GM23338 (cell line): Measurements from ENCODE around the gene TENT4A. TPM values are rescaled to one million over a fixed set of nuclear protein-coding genes. Genes with fewer than 3 reads are reported as not detected.

ENCODE experiments used
- ATAC-seq: fragments of 200-7000 bp; cut with Tn5 transposase; 3 replicates; pipeline ENCODE4 v1.9.1; 2020
- DNase-seq: peaks from one replicate; pipeline ENCODE4 v3.0.0-alpha.2; 2015; ENCODE audit warnings: low spot score
- H2AFZ ChIP-seq: fragments of 200-600 bp; sonication (generic); 2 replicates; pipeline ENCODE4 v1.8.0; 2016; ENCODE audit warnings: antibody characterized with exemption, mild to moderate bottlenecking, moderate library complexity
- H3F3A ChIP-seq: fragments of 200-600 bp; sonication (generic); replicated peaks from 2 replicates; pipeline ENCODE4 v1.8.0; 2017; ENCODE audit warnings: antibody characterized with exemption, mixed run types, low read depth
- H3K27ac ChIP-seq: fragments of 200-600 bp; sonication (generic); 2 replicates; pipeline ENCODE4 v1.6.1; 2016; ENCODE audit warnings: low read depth
- H3K27me3 ChIP-seq: fragments of 200-600 bp; sonication (generic); 2 replicates; pipeline ENCODE4 v1.8.0; 2016; ENCODE audit warnings: mild to moderate bottlenecking, mixed run types, moderate library complexity; ENCODE audit not compliant: insufficient read depth
- H3K36me3 ChIP-seq: fragments of 200-600 bp; sonication (generic); 2 replicates; pipeline ENCODE4 v1.8.0; 2016; ENCODE audit warnings: mild to moderate bottlenecking; ENCODE audit not compliant: insufficient read depth
- H3K4me1 ChIP-seq: fragments of 200-600 bp; sonication (generic); 2 replicates; pipeline ENCODE4 v1.8.0; 2016; ENCODE audit warnings: mild to moderate bottlenecking, moderate library complexity; ENCODE audit not compliant: insufficient read depth
- H3K4me2 ChIP-seq: fragments of 200-600 bp; sonication (generic); 2 replicates; pipeline ENCODE4 v1.7.1; 2017; ENCODE audit warnings: mixed run types
- H3K4me3 ChIP-seq: fragments of 200-600 bp; sonication (generic); 2 replicates; pipeline ENCODE4 v1.6.1; 2016; ENCODE audit warnings: mixed run types
- H3K79me2 ChIP-seq: fragments of 200-600 bp; sonication (generic); replicated peaks from 2 replicates; pipeline ENCODE4 v1.8.0; 2017; ENCODE audit warnings: mild to moderate bottlenecking; ENCODE audit not compliant: insufficient read depth
- H3K9me2 ChIP-seq: fragments of 200-600 bp; sonication (generic); 2 replicates; pipeline ENCODE4 v1.8.0; 2017; ENCODE audit not compliant: insufficient read depth
- H4K20me1 ChIP-seq: fragments of 200-600 bp; sonication (generic); replicated peaks from 2 replicates; pipeline ENCODE4 v1.8.0; 2017; ENCODE audit warnings: mild to moderate bottlenecking; ENCODE audit not compliant: insufficient read depth
- H3K27ac Mint-ChIP-seq: 2 replicates; pipeline ENCODE4 v1.8.0; 2020; ENCODE audit warnings: inconsistent platforms, mild to moderate bottlenecking, moderate library complexity, mixed read lengths
- H3K27me3 Mint-ChIP-seq: 3 replicates; pipeline ENCODE4 v1.8.0; 2022; ENCODE audit warnings: low read depth, mild to moderate bottlenecking, moderate library complexity, mixed read lengths, inconsistent platforms; ENCODE audit not compliant: insufficient read depth, poor library complexity
- H3K36me3 Mint-ChIP-seq: 3 replicates; pipeline ENCODE4 v1.8.0; 2021; ENCODE audit warnings: low read depth, mild to moderate bottlenecking, inconsistent platforms, moderate library complexity, mixed read lengths
- H3K4me1 Mint-ChIP-seq: 3 replicates; pipeline ENCODE4 v1.8.0; 2020; ENCODE audit warnings: mild to moderate bottlenecking, inconsistent platforms, mixed read lengths
- H3K4me3 Mint-ChIP-seq: 3 replicates; pipeline ENCODE4 v1.8.0; 2021; ENCODE audit warnings: moderate library complexity, mild to moderate bottlenecking, inconsistent platforms, mixed read lengths
- H3K9me3 Mint-ChIP-seq: 3 replicates; pipeline ENCODE4 v1.8.0; 2020; ENCODE audit warnings: moderate library complexity, mild to moderate bottlenecking, inconsistent platforms, mixed read lengths
- CREB1 ChIP-seq: fragments of 250-450 bp; sonication (Bioruptor Pico); IDR thresholded peaks from 2 replicates; pipeline ENCODE4 v1.5.0; 2020; ENCODE audit warnings: low read depth, mild to moderate bottlenecking, moderate library complexity
- EZH2 ChIP-seq: fragments of 200-600 bp; sonication (generic); IDR thresholded peaks from one replicate; pipeline ENCODE4 v1.8.0; 2017; ENCODE audit warnings: antibody characterized with exemption, mild to moderate bottlenecking, low read depth; ENCODE audit not compliant: unreplicated experiment
- EZH2phosphoT487 ChIP-seq: fragments of 200-600 bp; sonication (generic); IDR thresholded peaks from one replicate; pipeline ENCODE4 v1.8.1; 2018; ENCODE audit warnings: antibody characterized with exemption; ENCODE audit not compliant: unreplicated experiment
- JUNB ChIP-seq: IDR thresholded peaks from one replicate; pipeline ENCODE4 v1.6.1; 2016; ENCODE audit warnings: antibody characterized with exemption; ENCODE audit not compliant: unreplicated experiment
- NANOG ChIP-seq: IDR thresholded peaks from 2 replicates; pipeline ENCODE4 v1.6.1; 2016; ENCODE audit warnings: antibody characterized with exemption, borderline replicate concordance
- STAT1 ChIP-seq: IDR thresholded peaks from one replicate; pipeline ENCODE4 v1.6.1; 2016; ENCODE audit warnings: antibody characterized with exemption; ENCODE audit not compliant: unreplicated experiment
- ZNF114 ChIP-seq: fragments of 250-450 bp; sonication (Bioruptor Pico); IDR thresholded peaks from 2 replicates; pipeline ENCODE4 v1.5.0; 2020; ENCODE audit warnings: mild to moderate bottlenecking, moderate library complexity
- ZNF331 ChIP-seq: fragments of 250-450 bp; sonication (Bioruptor Pico); IDR thresholded peaks from 2 replicates; pipeline ENCODE4 v1.5.0; 2020; ENCODE audit warnings: low read depth, mild to moderate bottlenecking, moderate library complexity
- polyA plus RNA-seq: library from polyadenylated mRNA; unstranded; fragments of >200 nt; fragmentation: Nextera tagmentation; extraction: Ambion mirVana; gene quantifications from 2 replicates; pipeline ENCODE4 v1.2.1, GENCODE V29; 2016
- total RNA-seq: library from RNA; depleted of rRNA; stranded (reverse); fragments of >200 nt; shearing (Covaris generic); gene quantifications from 2 replicates; pipeline ENCODE4 v1.2.3, GENCODE V29; 2014
- TF ChIP-seq, protein P1 (sequence below), 2 experiments: fragments of 200-600 bp in 1 of 2; sonication (generic) in 1 of 2; conservative IDR thresholded peaks; 2 replicates each; pipeline versions ENCODE4 v1.5.1 to v1.6.1; 2016 to 2017; ENCODE audit warnings: antibody characterized with exemption in 2 of 2, low read depth in 2 of 2, mild to moderate bottlenecking in 2 of 2, moderate library complexity in 1 of 2
- TF ChIP-seq, protein P2 (sequence below): fragments of 250-450 bp; sonication (Bioruptor Pico); IDR thresholded peaks from 2 replicates; pipeline ENCODE4 v1.5.0; 2020; ENCODE audit warnings: mild to moderate bottlenecking, moderate library complexity
- TF ChIP-seq, protein P3 (sequence below): IDR thresholded peaks from 2 replicates; pipeline ENCODE4 v1.6.1; 2016; ENCODE audit warnings: antibody characterized with exemption

Gene TENT4A
- total and polyA plus RNA-seq, 2 experiments from 2014 or later, result 5.3 to 24.0 TPM

DNA sequence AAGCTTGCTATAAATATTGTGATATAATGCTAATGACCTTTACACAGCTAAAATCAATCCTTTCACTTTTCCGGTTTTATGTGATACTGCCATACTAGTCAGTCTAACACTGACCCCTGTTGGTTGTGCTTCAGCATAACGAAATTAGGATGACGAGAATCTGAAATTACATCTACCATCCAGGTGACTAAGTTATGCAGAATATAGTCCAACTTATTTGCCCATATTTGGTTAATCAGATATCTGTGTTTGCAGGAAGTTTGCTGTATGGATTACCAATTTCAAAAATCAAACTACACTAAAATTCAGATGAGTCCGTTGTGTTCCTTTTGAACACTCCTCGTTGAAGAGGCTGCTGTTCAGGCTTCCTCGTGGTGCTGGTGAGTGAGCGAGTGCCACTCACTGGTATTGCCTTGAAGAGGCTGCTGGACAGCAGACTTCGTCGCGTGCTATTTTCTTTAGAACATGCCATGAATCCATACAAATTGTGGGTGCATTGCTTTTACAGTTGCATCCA is 32.5 kb downstream of the TENT4A start:
- Histone ChIP-seq H3K27me3 (no peaks in the 10 kb centered on the region), H2AFZ (no peak overlapping the region), H3K27ac (no peak overlapping the region), H4K20me1 (peaks cover 15% of the 10 kb centered on the region), H3K4me3 (no peak overlapping the region), H3K4me2 (no peak overlapping the region), H3K79me2 (peaks cover 30% of the 10 kb centered on the region), H3K9me2 (no peaks in the 10 kb centered on the region), H3K36me3 (peaks cover 7% of the 10 kb centered on the region; the same call in 1 of the 2 replicates), H3F3A (0 out of 2 replicates have a peak, but pooled peaks cover 3% of the 10 kb centered on the region), H3K4me1 (peaks cover 8% of the 10 kb centered on the region)
- peak; percentile 63 for DNase-seq
- Mint-ChIP-seq H3K9me3 (no peaks in the 10 kb centered on the region; the same call in 2 of the 3 replicates), H3K4me3 (no peak overlapping the region), H3K36me3 (peaks cover 42% of the 10 kb centered on the region), H3K27me3 (peaks cover 3% of the 10 kb centered on the region), H3K4me1 (peaks cover 20% of the 10 kb centered on the region), H3K27ac (no peak overlapping the region)
- TF ChIP-seq, protein P1, sequence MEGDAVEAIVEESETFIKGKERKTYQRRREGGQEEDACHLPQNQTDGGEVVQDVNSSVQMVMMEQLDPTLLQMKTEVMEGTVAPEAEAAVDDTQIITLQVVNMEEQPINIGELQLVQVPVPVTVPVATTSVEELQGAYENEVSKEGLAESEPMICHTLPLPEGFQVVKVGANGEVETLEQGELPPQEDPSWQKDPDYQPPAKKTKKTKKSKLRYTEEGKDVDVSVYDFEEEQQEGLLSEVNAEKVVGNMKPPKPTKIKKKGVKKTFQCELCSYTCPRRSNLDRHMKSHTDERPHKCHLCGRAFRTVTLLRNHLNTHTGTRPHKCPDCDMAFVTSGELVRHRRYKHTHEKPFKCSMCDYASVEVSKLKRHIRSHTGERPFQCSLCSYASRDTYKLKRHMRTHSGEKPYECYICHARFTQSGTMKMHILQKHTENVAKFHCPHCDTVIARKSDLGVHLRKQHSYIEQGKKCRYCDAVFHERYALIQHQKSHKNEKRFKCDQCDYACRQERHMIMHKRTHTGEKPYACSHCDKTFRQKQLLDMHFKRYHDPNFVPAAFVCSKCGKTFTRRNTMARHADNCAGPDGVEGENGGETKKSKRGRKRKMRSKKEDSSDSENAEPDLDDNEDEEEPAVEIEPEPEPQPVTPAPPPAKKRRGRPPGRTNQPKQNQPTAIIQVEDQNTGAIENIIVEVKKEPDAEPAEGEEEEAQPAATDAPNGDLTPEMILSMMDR (conservative IDR thresholded peaks at IDR 0.05; ENCODE audit: low read depth in 2 of 2), result peak; percentile 78 to 81
- TF ChIP-seq JUNB, result no peak
- ATAC-seq, result no peak; the same call in 2 of the 3 replicates

DNA sequence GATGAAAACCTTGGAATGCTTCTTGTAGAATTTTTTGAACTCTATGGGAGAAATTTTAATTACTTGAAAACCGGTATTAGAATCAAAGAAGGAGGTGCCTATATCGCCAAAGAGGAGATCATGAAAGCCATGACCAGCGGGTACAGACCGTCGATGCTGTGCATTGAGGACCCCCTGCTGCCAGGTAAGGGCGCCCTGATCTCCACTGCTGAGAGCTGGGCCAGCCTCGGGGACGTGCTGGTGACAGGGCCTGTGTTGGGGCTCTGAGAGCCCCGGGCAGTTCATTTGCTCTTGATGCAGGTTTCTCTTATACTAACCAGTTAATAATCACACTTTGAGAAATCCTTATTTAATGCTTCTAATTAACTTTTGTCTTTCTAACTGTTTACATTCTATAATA is 33.0 kb downstream of the TENT4A start:
- peaks cover 15% of the 10 kb centered on the region for H4K20me1 ChIP-seq
- H2AFZ ChIP-seq, result no peak overlapping the region
- Mint-ChIP-seq H3K27me3 (peaks cover 3% of the 10 kb centered on the region), H3K4me3 (no peak overlapping the region), H3K9me3 (no peaks in the 10 kb centered on the region; the same call in 2 of the 3 replicates), H3K27ac (no peak overlapping the region), H3K4me1 (peaks cover 20% of the 10 kb centered on the region), H3K36me3 (peaks cover 47% of the 10 kb centered on the region)
- no peak for ATAC-seq
- no peak overlapping the region for H3K4me3 ChIP-seq
- H3K79me2 ChIP-seq, result peaks cover 30% of the 10 kb centered on the region
- H3K27me3 ChIP-seq, result no peaks in the 10 kb centered on the region
- no peak overlapping the region for H3K27ac ChIP-seq
- no peak for DNase-seq
- H3K36me3 ChIP-seq, result peaks cover 12% of the 10 kb centered on the region
- H3K4me1 ChIP-seq, result peaks cover 8% of the 10 kb centered on the region
- H3K4me2 ChIP-seq, result no peak overlapping the region
- H3F3A ChIP-seq, result 0 out of 2 replicates have a peak, but pooled peaks cover 3% of the 10 kb centered on the region
- H3K9me2 ChIP-seq, result no peaks in the 10 kb centered on the region
- TF ChIP-seq CREB1 (CRISPR knock-in tag) (no peak), ZNF331 (CRISPR knock-in tag) (no peak), JUNB (no peak), STAT1 (no peak), EZH2 (no peak), NANOG (no peak), ZNF114 (CRISPR knock-in tag) (no peak), EZH2phosphoT487 (no peak)
- TF ChIP-seq, protein P2, sequence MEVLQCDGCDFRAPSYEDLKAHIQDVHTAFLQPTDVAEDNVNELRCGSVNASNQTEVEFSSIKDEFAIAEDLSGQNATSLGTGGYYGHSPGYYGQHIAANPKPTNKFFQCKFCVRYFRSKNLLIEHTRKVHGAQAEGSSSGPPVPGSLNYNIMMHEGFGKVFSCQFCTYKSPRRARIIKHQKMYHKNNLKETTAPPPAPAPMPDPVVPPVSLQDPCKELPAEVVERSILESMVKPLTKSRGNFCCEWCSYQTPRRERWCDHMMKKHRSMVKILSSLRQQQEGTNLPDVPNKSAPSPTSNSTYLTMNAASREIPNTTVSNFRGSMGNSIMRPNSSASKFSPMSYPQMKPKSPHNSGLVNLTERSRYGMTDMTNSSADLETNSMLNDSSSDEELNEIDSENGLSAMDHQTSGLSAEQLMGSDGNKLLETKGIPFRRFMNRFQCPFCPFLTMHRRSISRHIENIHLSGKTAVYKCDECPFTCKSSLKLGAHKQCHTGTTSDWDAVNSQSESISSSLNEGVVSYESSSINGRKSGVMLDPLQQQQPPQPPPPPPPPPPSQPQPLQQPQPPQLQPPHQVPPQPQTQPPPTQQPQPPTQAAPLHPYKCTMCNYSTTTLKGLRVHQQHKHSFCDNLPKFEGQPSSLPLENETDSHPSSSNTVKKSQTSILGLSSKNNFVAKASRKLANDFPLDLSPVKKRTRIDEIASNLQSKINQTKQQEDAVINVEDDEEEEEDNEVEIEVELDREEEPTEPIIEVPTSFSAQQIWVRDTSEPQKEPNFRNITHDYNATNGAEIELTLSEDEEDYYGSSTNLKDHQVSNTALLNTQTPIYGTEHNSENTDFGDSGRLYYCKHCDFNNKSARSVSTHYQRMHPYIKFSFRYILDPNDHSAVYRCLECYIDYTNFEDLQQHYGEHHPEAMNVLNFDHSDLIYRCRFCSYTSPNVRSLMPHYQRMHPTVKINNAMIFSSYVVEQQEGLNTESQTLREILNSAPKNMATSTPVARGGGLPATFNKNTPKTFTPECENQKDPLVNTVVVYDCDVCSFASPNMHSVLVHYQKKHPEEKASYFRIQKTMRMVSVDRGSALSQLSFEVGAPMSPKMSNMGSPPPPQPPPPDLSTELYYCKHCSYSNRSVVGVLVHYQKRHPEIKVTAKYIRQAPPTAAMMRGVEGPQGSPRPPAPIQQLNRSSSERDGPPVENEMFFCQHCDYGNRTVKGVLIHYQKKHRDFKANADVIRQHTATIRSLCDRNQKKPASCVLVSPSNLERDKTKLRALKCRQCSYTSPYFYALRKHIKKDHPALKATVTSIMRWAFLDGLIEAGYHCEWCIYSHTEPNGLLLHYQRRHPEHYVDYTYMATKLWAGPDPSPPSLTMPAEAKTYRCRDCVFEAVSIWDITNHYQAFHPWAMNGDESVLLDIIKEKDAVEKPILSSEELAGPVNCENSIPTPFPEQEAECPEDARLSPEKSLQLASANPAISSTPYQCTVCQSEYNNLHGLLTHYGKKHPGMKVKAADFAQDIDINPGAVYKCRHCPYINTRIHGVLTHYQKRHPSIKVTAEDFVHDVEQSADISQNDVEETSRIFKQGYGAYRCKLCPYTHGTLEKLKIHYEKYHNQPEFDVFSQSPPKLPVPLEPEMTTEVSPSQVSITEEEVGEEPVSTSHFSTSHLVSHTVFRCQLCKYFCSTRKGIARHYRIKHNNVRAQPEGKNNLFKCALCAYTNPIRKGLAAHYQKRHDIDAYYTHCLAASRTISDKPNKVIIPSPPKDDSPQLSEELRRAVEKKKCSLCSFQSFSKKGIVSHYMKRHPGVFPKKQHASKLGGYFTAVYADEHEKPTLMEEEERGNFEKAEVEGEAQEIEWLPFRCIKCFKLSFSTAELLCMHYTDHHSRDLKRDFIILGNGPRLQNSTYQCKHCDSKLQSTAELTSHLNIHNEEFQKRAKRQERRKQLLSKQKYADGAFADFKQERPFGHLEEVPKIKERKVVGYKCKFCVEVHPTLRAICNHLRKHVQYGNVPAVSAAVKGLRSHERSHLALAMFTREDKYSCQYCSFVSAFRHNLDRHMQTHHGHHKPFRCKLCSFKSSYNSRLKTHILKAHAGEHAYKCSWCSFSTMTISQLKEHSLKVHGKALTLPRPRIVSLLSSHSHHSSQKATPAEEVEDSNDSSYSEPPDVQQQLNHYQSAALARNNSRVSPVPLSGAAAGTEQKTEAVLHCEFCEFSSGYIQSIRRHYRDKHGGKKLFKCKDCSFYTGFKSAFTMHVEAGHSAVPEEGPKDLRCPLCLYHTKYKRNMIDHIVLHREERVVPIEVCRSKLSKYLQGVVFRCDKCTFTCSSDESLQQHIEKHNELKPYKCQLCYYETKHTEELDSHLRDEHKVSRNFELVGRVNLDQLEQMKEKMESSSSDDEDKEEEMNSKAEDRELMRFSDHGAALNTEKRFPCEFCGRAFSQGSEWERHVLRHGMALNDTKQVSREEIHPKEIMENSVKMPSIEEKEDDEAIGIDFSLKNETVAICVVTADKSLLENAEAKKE (CRISPR knock-in tag), result no peak
- TF ChIP-seq, protein P3, sequence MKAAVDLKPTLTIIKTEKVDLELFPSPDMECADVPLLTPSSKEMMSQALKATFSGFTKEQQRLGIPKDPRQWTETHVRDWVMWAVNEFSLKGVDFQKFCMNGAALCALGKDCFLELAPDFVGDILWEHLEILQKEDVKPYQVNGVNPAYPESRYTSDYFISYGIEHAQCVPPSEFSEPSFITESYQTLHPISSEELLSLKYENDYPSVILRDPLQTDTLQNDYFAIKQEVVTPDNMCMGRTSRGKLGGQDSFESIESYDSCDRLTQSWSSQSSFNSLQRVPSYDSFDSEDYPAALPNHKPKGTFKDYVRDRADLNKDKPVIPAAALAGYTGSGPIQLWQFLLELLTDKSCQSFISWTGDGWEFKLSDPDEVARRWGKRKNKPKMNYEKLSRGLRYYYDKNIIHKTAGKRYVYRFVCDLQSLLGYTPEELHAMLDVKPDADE, result no peak
